Gastroesophageal sphincter (tissue), 3 donors: ENCODE results near the gene OASL.

ENCODE experiments used
- EP300 ChIP-seq: sonication (generic); formaldehyde crosslinking; IDR thresholded peaks from one replicate; pipeline ENCODE4 v1.6.1; 2017; ENCODE audit warnings: antibody characterized with exemption, mild to moderate bottlenecking
- POLR2A ChIP-seq, 2 donors: fragments of 450-650 bp; IDR thresholded peaks; one replicate each; pipeline ENCODE4 v1.6.1; 2017; ENCODE audit warnings: antibody characterized with exemption in 2 of 2, mild to moderate bottlenecking in 2 of 2, moderate library complexity in 1 of 2
- POLR2AphosphoS5 ChIP-seq: sonication (generic); formaldehyde crosslinking; IDR thresholded peaks from one replicate; pipeline ENCODE4 v1.6.1; 2017; ENCODE audit warnings: antibody characterized with exemption
- TF ChIP-seq, protein P1 (sequence below), 4 experiments: fragments of 200-600 bp in 2 of 4; fragments of 450-650 bp in 2 of 4; sonication (generic) in 1 of 4; IDR thresholded peaks; one replicate each; pipeline ENCODE4 v1.5.1; 2017 to 2019; ENCODE audit warnings: antibody characterized with exemption in 4 of 4, mild to moderate bottlenecking in 2 of 4, moderate library complexity in 2 of 4

DNA sequence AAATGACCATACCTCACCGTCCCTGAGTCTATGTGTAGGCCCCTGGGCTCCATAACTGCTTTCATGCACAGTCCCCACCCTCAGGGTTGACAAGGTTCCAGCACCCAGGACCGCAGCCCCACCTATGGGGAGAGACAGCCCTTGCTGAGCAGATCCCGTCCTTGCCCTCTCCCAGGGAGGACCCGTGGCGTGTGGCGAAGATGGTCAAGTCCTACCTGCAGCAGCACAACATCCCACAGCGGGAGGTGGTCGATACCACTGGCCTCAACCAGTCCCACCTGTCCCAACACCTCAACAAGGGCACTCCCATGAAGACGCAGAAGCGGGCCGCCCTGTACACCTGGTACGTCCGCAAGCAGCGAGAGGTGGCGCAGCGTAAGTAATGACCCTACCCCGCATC, 50.4 kb downstream of the OASL start:
- TF ChIP-seq POLR2A (IDR thresholded peaks at IDR 0.05) = no peak
- no peak for TF ChIP-seq EP300
- TF ChIP-seq, protein P1, sequence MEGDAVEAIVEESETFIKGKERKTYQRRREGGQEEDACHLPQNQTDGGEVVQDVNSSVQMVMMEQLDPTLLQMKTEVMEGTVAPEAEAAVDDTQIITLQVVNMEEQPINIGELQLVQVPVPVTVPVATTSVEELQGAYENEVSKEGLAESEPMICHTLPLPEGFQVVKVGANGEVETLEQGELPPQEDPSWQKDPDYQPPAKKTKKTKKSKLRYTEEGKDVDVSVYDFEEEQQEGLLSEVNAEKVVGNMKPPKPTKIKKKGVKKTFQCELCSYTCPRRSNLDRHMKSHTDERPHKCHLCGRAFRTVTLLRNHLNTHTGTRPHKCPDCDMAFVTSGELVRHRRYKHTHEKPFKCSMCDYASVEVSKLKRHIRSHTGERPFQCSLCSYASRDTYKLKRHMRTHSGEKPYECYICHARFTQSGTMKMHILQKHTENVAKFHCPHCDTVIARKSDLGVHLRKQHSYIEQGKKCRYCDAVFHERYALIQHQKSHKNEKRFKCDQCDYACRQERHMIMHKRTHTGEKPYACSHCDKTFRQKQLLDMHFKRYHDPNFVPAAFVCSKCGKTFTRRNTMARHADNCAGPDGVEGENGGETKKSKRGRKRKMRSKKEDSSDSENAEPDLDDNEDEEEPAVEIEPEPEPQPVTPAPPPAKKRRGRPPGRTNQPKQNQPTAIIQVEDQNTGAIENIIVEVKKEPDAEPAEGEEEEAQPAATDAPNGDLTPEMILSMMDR (IDR thresholded peaks at IDR 0.05) = no peak
- TF ChIP-seq POLR2AphosphoS5 = no peak
